ENCODE results near the gene TSPAN5. TPM values are rescaled to one million over a fixed set of nuclear protein-coding genes. Genes with fewer than 3 reads are reported as not detected.

Gene TSPAN5
- total RNA-seq, 1 donor from 2014 or later = 1.6 TPM

- no peaks in the 10 kb centered on the region for H3K4me1 Mint-ChIP-seq
- no peak overlapping the region for H3K4me3 Mint-ChIP-seq
- no peak overlapping the region for H3K27ac Mint-ChIP-seq
- no peak for DNase-seq
- no peak for ATAC-seq (ENCODE audit: low read depth)
- POLR2A ChIA-PET = no interaction called here
- TF ChIP-seq, protein P1, sequence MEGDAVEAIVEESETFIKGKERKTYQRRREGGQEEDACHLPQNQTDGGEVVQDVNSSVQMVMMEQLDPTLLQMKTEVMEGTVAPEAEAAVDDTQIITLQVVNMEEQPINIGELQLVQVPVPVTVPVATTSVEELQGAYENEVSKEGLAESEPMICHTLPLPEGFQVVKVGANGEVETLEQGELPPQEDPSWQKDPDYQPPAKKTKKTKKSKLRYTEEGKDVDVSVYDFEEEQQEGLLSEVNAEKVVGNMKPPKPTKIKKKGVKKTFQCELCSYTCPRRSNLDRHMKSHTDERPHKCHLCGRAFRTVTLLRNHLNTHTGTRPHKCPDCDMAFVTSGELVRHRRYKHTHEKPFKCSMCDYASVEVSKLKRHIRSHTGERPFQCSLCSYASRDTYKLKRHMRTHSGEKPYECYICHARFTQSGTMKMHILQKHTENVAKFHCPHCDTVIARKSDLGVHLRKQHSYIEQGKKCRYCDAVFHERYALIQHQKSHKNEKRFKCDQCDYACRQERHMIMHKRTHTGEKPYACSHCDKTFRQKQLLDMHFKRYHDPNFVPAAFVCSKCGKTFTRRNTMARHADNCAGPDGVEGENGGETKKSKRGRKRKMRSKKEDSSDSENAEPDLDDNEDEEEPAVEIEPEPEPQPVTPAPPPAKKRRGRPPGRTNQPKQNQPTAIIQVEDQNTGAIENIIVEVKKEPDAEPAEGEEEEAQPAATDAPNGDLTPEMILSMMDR (IDR thresholded peaks at IDR 0.05) = no peak
- CTCF ChIA-PET = no interaction called here
- intact Hi-C loops (cut with micrococcal nuclease) = no loop called here
- H3K27me3 Mint-ChIP-seq = no peaks in the 10 kb centered on the region
- no peaks in the 10 kb centered on the region for H3K9me3 Mint-ChIP-seq
- H3K36me3 Mint-ChIP-seq (ENCODE audit: low read depth) = no peaks in the 10 kb centered on the region
These were observed 35.1 kb downstream of the TSPAN5 start for GRCh38 chr4:98623126-98623802.

GRCh38 chr4:98620087-98620784 lies 38.2 kb downstream of the TSPAN5 start:
- TF ChIP-seq, protein P1 (IDR thresholded peaks at IDR 0.05) = no peak

GRCh38 chr4:98619180-98619579 lies 39.2 kb downstream of the TSPAN5 start:
- TF ChIP-seq, protein P1 (IDR thresholded peaks at IDR 0.05) = no peak
- POLR2A ChIA-PET = no interaction called here
- no peaks in the 10 kb centered on the region for H3K27me3 Mint-ChIP-seq
- CTCF ChIA-PET = no interaction called here
- DNase-seq (no peak), ATAC-seq (ENCODE audit: low read depth) (no peak)
- intact Hi-C loops (cut with micrococcal nuclease) = no loop called here
- H3K36me3 Mint-ChIP-seq (ENCODE audit: low read depth) = no peaks in the 10 kb centered on the region
- no peaks in the 10 kb centered on the region for H3K4me1 Mint-ChIP-seq
- no peak overlapping the region for H3K4me3 Mint-ChIP-seq
- no peaks in the 10 kb centered on the region for H3K9me3 Mint-ChIP-seq
- no peak overlapping the region for H3K27ac Mint-ChIP-seq

More at GRCh38 chr4:98620087-98620784, 38.2 kb downstream of the TSPAN5 start:
- Mint-ChIP-seq H3K4me1 (no peaks in the 10 kb centered on the region), H3K36me3 (ENCODE audit: low read depth) (no peaks in the 10 kb centered on the region), H3K27me3 (no peaks in the 10 kb centered on the region), H3K27ac (no peak overlapping the region), H3K4me3 (no peak overlapping the region), H3K9me3 (no peaks in the 10 kb centered on the region)
- ATAC-seq (ENCODE audit: low read depth) (no peak), DNase-seq (no peak)
- ChIA-PET CTCF (no interaction called here), POLR2A (no interaction called here)
- intact Hi-C loops (cut with micrococcal nuclease) = no loop called here

- Mint-ChIP-seq H3K4me1 (peaks cover 2% of the 10 kb centered on the region), H3K9me3 (no peaks in the 10 kb centered on the region), H3K27me3 (no peaks in the 10 kb centered on the region), H3K27ac (no peak overlapping the region), H3K4me3 (no peak overlapping the region), H3K36me3 (ENCODE audit: low read depth) (no peaks in the 10 kb centered on the region)
- ATAC-seq (ENCODE audit: low read depth) (no peak), DNase-seq (no peak)
- intact Hi-C loops (cut with micrococcal nuclease) = no loop called here
- ChIA-PET POLR2A (no interaction called here), CTCF (no interaction called here)
- TF ChIP-seq, protein P1 (IDR thresholded peaks at IDR 0.05) = no peak
These were observed 39.7 kb downstream of the TSPAN5 start for GRCh38 chr4:98618680-98619079.

DNA sequence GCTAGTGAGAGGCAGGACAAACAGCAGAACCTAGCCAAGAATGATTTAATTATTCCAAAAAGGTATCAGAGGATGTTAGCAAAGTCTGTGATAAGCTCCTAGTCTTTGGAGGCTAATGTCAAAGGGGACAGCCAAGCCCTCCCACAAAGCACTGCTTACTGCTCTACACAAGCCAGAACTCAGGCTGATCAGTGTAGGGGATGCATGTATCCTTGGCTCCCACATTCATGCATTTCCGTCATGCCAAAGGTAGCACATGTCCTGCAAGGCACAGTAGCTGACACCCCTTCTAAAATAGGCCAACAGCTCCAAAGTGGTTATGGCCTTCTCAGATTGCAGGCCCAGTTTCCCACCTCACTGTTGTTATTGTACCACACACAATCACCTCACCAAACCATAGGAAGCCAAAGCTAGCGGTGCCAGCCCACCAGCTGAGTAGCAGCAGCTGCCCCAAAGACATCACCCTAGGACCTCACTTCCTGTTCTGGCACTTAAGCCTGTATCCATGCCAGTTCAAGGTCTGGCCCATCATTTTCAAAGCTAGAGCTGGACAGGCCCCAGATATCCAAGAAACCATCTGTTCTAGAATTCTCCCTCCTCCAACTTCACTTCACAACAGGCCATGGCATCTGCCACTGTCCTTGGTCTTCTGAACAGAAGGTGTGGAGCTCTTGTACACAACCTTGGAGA lies 40.9 kb downstream of the TSPAN5 start:
- ATAC-seq (ENCODE audit: low read depth) (no peak), DNase-seq (no peak)
- intact Hi-C loops (cut with micrococcal nuclease) = no loop called here
- POLR2A ChIA-PET = no interaction called here
- H3K4me3 Mint-ChIP-seq = no peak overlapping the region
- CTCF ChIA-PET = no interaction called here
- H3K4me1 Mint-ChIP-seq = peaks cover 13% of the 10 kb centered on the region
- no peaks in the 10 kb centered on the region for H3K9me3 Mint-ChIP-seq
- no peak overlapping the region for H3K27ac Mint-ChIP-seq
- H3K36me3 Mint-ChIP-seq (ENCODE audit: low read depth) = no peaks in the 10 kb centered on the region
- TF ChIP-seq, protein P1 (IDR thresholded peaks at IDR 0.05) = no peak
- no peaks in the 10 kb centered on the region for H3K27me3 Mint-ChIP-seq
